Endothelial cell (in vitro differentiated cells): ENCODE results near the gene PMS1. TPM values are rescaled to one million over a fixed set of nuclear protein-coding genes. Genes with fewer than 3 reads are reported as not detected.

Experiments used
- DNase-seq: peaks from one replicate; pipeline ENCODE4 v3.0.0; 2021; ENCODE audit warnings: low spot score
- H3K27ac Mint-ChIP-seq: one replicate; pipeline ENCODE4 v1.8.0; 2021; ENCODE audit warnings: mixed read lengths, inconsistent platforms; ENCODE audit not compliant: unreplicated experiment
- H3K27me3 Mint-ChIP-seq: one replicate; pipeline ENCODE4 v1.8.0; 2021; ENCODE audit warnings: mild to moderate bottlenecking, moderate library complexity, mixed read lengths, inconsistent platforms; ENCODE audit not compliant: unreplicated experiment
- H3K36me3 Mint-ChIP-seq: one replicate; pipeline ENCODE4 v1.8.0; 2021; ENCODE audit warnings: mild to moderate bottlenecking, low read depth, mixed read lengths, inconsistent platforms; ENCODE audit not compliant: unreplicated experiment
- H3K4me1 Mint-ChIP-seq: one replicate; pipeline ENCODE4 v1.8.0; 2021; ENCODE audit warnings: mild to moderate bottlenecking, mixed read lengths, inconsistent platforms; ENCODE audit not compliant: unreplicated experiment
- H3K4me3 Mint-ChIP-seq: one replicate; pipeline ENCODE4 v1.8.0; 2021; ENCODE audit warnings: mild to moderate bottlenecking, mixed read lengths, inconsistent platforms; ENCODE audit not compliant: unreplicated experiment
- H3K9me3 Mint-ChIP-seq: one replicate; pipeline ENCODE4 v1.8.0; 2021; ENCODE audit warnings: mixed read lengths, inconsistent platforms; ENCODE audit not compliant: unreplicated experiment
- total RNA-seq: library from RNA; stranded (reverse); fragmentation: NEBNext Ultra II Directional; extraction: Animal tissue kit (Norgen Biotek cat#: 25700); gene quantifications from one replicate; pipeline ENCODE4 v1.2.1, GENCODE V29; 2021; ENCODE audit not compliant: unreplicated experiment
- TF ChIP-seq, protein P1 (sequence below): fragments of 200-600 bp; sonication (generic); IDR thresholded peaks from one replicate; pipeline ENCODE4 v1.5.0; 2021; ENCODE audit warnings: antibody characterized with exemption; ENCODE audit not compliant: unreplicated experiment

The PMS1 gene
- total RNA-seq, 1 donor from 2014 or later, result 36.0 TPM

GRCh38 chr2:189899101-189899500, 114.9 kb downstream of the PMS1 start:
- DNase-seq, result no peak

GRCh38 chr2:189900726-189901125, 116.5 kb downstream of the PMS1 start:
- Mint-ChIP-seq H3K4me3 (no peak overlapping the region), H3K36me3 (no peaks in the 10 kb centered on the region), H3K27ac (no peak overlapping the region), H3K4me1 (no peaks in the 10 kb centered on the region), H3K9me3 (no peaks in the 10 kb centered on the region), H3K27me3 (no peaks in the 10 kb centered on the region)
- no peak for DNase-seq
- TF ChIP-seq, protein P1, sequence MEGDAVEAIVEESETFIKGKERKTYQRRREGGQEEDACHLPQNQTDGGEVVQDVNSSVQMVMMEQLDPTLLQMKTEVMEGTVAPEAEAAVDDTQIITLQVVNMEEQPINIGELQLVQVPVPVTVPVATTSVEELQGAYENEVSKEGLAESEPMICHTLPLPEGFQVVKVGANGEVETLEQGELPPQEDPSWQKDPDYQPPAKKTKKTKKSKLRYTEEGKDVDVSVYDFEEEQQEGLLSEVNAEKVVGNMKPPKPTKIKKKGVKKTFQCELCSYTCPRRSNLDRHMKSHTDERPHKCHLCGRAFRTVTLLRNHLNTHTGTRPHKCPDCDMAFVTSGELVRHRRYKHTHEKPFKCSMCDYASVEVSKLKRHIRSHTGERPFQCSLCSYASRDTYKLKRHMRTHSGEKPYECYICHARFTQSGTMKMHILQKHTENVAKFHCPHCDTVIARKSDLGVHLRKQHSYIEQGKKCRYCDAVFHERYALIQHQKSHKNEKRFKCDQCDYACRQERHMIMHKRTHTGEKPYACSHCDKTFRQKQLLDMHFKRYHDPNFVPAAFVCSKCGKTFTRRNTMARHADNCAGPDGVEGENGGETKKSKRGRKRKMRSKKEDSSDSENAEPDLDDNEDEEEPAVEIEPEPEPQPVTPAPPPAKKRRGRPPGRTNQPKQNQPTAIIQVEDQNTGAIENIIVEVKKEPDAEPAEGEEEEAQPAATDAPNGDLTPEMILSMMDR, result no peak

More at GRCh38 chr2:189899101-189899500, 114.9 kb downstream of the PMS1 start:
- Mint-ChIP-seq H3K27me3 (no peaks in the 10 kb centered on the region), H3K4me3 (no peak overlapping the region), H3K4me1 (no peaks in the 10 kb centered on the region), H3K27ac (no peak overlapping the region), H3K36me3 (no peaks in the 10 kb centered on the region), H3K9me3 (no peaks in the 10 kb centered on the region)
- TF ChIP-seq, protein P1, result no peak

DNA sequence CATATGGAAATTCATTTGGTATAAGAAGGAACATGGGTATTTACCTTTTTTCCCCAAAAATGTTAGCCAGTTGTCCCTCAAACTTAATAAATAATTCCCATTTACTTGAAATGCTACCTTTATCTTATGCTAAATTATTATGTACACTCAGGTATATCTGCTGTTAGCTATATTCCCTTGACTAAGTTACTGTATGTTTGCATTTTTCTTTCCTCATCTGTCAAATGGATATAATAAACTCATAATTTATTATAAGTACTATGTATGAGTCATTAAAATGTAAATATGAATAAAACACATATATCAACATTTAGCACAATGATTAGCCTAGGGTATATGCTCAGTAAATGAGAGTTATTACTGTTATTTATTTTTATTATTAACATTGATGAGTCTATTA, 117.4 kb downstream of the PMS1 start:
- TF ChIP-seq, protein P1, result no peak
- Mint-ChIP-seq H3K4me3 (no peak overlapping the region), H3K27ac (no peak overlapping the region), H3K4me1 (no peaks in the 10 kb centered on the region), H3K9me3 (no peaks in the 10 kb centered on the region), H3K36me3 (no peaks in the 10 kb centered on the region), H3K27me3 (no peaks in the 10 kb centered on the region)
- DNase-seq, result no peak

GRCh38 chr2:189913821-189914220, 129.6 kb downstream of the PMS1 start:
- no peak overlapping the region for H3K4me3 Mint-ChIP-seq
- no peaks in the 10 kb centered on the region for H3K4me1 Mint-ChIP-seq
- H3K9me3 Mint-ChIP-seq, result no peaks in the 10 kb centered on the region
- TF ChIP-seq, protein P1, result no peak
- H3K27ac Mint-ChIP-seq, result no peak overlapping the region
- H3K36me3 Mint-ChIP-seq, result no peaks in the 10 kb centered on the region
- no peak for DNase-seq
- H3K27me3 Mint-ChIP-seq, result no peaks in the 10 kb centered on the region

- Mint-ChIP-seq H3K36me3 (no peaks in the 10 kb centered on the region), H3K4me1 (peaks cover 5% of the 10 kb centered on the region), H3K4me3 (no peak overlapping the region), H3K9me3 (no peaks in the 10 kb centered on the region), H3K27ac (no peak overlapping the region), H3K27me3 (no peaks in the 10 kb centered on the region)
- no peak for DNase-seq
- TF ChIP-seq, protein P1, result no peak
Measured at GRCh38 chr2:189916651-189917050, 132.4 kb downstream of the PMS1 start.

Other genes starting within 250 kb of the PMS1 start
- gene SLC40A1, start 203.7 kb upstream of the PMS1 start, total RNA-seq, result 90.9 TPM
- 35.7 TPM for gene ASNSD1, start 123.0 kb upstream of the PMS1 start, total RNA-seq
- 8.5 TPM for gene ANKAR, start 109.8 kb upstream of the PMS1 start, total RNA-seq
- gene OSGEPL1, start 21.7 kb upstream of the PMS1 start, total RNA-seq, result 4.2 TPM
- gene ORMDL1, start 111 bp upstream of the PMS1 start, total RNA-seq, result 60.7 TPM